ENCODE data around the gene KCNT1. TPM values are rescaled to one million over a fixed set of nuclear protein-coding genes. Genes with fewer than 3 reads are reported as not detected.

KCNT1 gene
- total and polyA plus RNA-seq, 2 experiments from 2014 or later = 0.27 TPM; not detected in 1

- no peak for DNase-seq (ENCODE audit: low spot score)
- Histone ChIP-seq H4K20me1 (ENCODE audit: insufficient read depth, poor library complexity, severe bottlenecking) (no peaks in the 10 kb centered on the region), H3K36me3 (replicated peaks; ENCODE audit: insufficient read depth, low read depth) (no peaks in the 10 kb centered on the region), H3K4me2 (no peak overlapping the region), H3K79me2 (no peaks in the 10 kb centered on the region), H3K9me2 (replicated peaks; ENCODE audit: insufficient read depth) (no peaks in the 10 kb centered on the region), H3K4me3 (no peak overlapping the region), H3K27me3 (no peaks in the 10 kb centered on the region), H2AFZ (no peak overlapping the region), H3K27ac (no peak overlapping the region), H3K9me3 (ENCODE audit: low read depth) (no peaks in the 10 kb centered on the region), H3K4me1 (ENCODE audit: insufficient read depth) (no peaks in the 10 kb centered on the region)
- 84% methylated on average over 3 of the region's 3 CpGs for WGBS (ENCODE audit: low lambda C conversion rate, missing lambda C conversion rate)
- TF ChIP-seq EZH2phosphoT487 (IDR thresholded peaks at IDR 0.05; ENCODE audit: low read depth, severe bottlenecking, unreplicated experiment) (no peak), CTCF (IDR thresholded peaks at IDR 0.05; ENCODE audit: poor library complexity) (no peak), EZH2 (IDR thresholded peaks at IDR 0.05; ENCODE audit: borderline replicate concordance) (no peak)
These were observed 38.6 kb upstream of the KCNT1 start for GRCh38 chr9:135663451-135663770.

GRCh38 chr9:135663857-135664256 lies 38.1 kb upstream of the KCNT1 start:
- Histone ChIP-seq H3K27ac (no peak overlapping the region), H3K4me1 (ENCODE audit: insufficient read depth) (no peaks in the 10 kb centered on the region), H3K9me3 (ENCODE audit: low read depth) (no peaks in the 10 kb centered on the region), H3K27me3 (no peaks in the 10 kb centered on the region), H3K4me2 (no peak overlapping the region), H3K9me2 (replicated peaks; ENCODE audit: insufficient read depth) (no peaks in the 10 kb centered on the region), H3K4me3 (no peak overlapping the region), H3K79me2 (no peaks in the 10 kb centered on the region), H3K36me3 (replicated peaks; ENCODE audit: insufficient read depth, low read depth) (no peaks in the 10 kb centered on the region), H4K20me1 (ENCODE audit: insufficient read depth, poor library complexity, severe bottlenecking) (no peaks in the 10 kb centered on the region), H2AFZ (no peak overlapping the region)
- TF ChIP-seq EZH2 (IDR thresholded peaks at IDR 0.05; ENCODE audit: borderline replicate concordance) = no peak
- TF ChIP-seq EZH2phosphoT487 (IDR thresholded peaks at IDR 0.05; ENCODE audit: low read depth, severe bottlenecking, unreplicated experiment) = no peak
- no peak for TF ChIP-seq CTCF (IDR thresholded peaks at IDR 0.05; ENCODE audit: poor library complexity)
- no peak for DNase-seq (ENCODE audit: low spot score)
- 98% methylated on average over 5 of the region's 12 CpGs for WGBS (ENCODE audit: low lambda C conversion rate, missing lambda C conversion rate)

- Histone ChIP-seq H3K27me3 (no peaks in the 10 kb centered on the region), H3K36me3 (replicated peaks; ENCODE audit: insufficient read depth, low read depth) (no peaks in the 10 kb centered on the region), H3K27ac (no peak overlapping the region), H3K4me2 (no peak overlapping the region), H4K20me1 (ENCODE audit: insufficient read depth, poor library complexity, severe bottlenecking) (no peaks in the 10 kb centered on the region), H3K4me1 (ENCODE audit: insufficient read depth) (no peaks in the 10 kb centered on the region), H3K4me3 (no peak overlapping the region), H3K9me3 (ENCODE audit: low read depth) (no peaks in the 10 kb centered on the region), H2AFZ (no peak overlapping the region), H3K79me2 (no peaks in the 10 kb centered on the region), H3K9me2 (replicated peaks; ENCODE audit: insufficient read depth) (no peaks in the 10 kb centered on the region)
- DNase-seq (ENCODE audit: low spot score) = no peak
- 88% methylated on average over 10 of the region's 10 CpGs for WGBS (ENCODE audit: low lambda C conversion rate, missing lambda C conversion rate)
- TF ChIP-seq EZH2 (IDR thresholded peaks at IDR 0.05; ENCODE audit: borderline replicate concordance) (no peak), EZH2phosphoT487 (IDR thresholded peaks at IDR 0.05; ENCODE audit: low read depth, severe bottlenecking, unreplicated experiment) (no peak), CTCF (IDR thresholded peaks at IDR 0.05; ENCODE audit: poor library complexity) (no peak)
These were observed 37.7 kb upstream of the KCNT1 start for GRCh38 chr9:135664266-135664665.

All from hepatocyte (in vitro differentiated cells).